CD4-positive, alpha-beta T cell treated with Interleukin-17A for 1 hour (primary cell): ENCODE measurements around the gene C1orf167.
"Not testable (repeated sequence)": the region's sequence is repeated elsewhere in the genome, so short reads cannot be mapped to it uniquely, and the experiment has no call there.

Experiments
- DNase-seq: peaks from one replicate; pipeline ENCODE4 v3.0.0-alpha.2; 2020

C1orf167 gene

GRCh38 chr1:11802973-11803885 lies 41.2 kb downstream of the C1orf167 start:
- DNase-seq: peak; percentile 84

- not testable (repeated sequence) for DNase-seq
These were observed 42.1 kb downstream of the C1orf167 start for GRCh38 chr1:11803924-11804665.

- peak; percentile 43 for DNase-seq
These were observed 42.9 kb downstream of the C1orf167 start for GRCh38 chr1:11804666-11805421.

- DNase-seq: peak; percentile 98
These were observed 43.7 kb downstream of the C1orf167 start, which contains the start of the genes CLCN6 and MTHFR for GRCh38 chr1:11805422-11806306. CLCN6 (plus strand) TSS chr1:11806191; CDS start chr1:11806263, 72 bp downstream. MTHFR (minus strand) TSS chr1:11805964; CDS start chr1:11803116, 2,848 bp downstream.

- no peak for DNase-seq
These were observed 44.4 kb downstream of the C1orf167 start for GRCh38 chr1:11806307-11806936.

GRCh38 chr1:11807133-11807532 lies 45.1 kb downstream of the C1orf167 start:
- peak; percentile 2 for DNase-seq

- no peak for DNase-seq
These were observed 51.0 kb downstream of the C1orf167 start for GRCh38 chr1:11813021-11813420.

GRCh38 chr1:11817192-11817591 lies 55.2 kb downstream of the C1orf167 start:
- no peak for DNase-seq

GRCh38 chr1:11822091-11822490 lies 60.1 kb downstream of the C1orf167 start:
- DNase-seq: no peak

- no peak for DNase-seq
These were observed 61.6 kb downstream of the C1orf167 start for GRCh38 chr1:11823366-11824137.

- no peak for DNase-seq
These were observed 63.1 kb downstream of the C1orf167 start for GRCh38 chr1:11825131-11825530.

GRCh38 chr1:11826946-11827345 lies 65.0 kb downstream of the C1orf167 start:
- no peak for DNase-seq

- no peak for DNase-seq
These were observed 66.5 kb downstream of the C1orf167 start for GRCh38 chr1:11828511-11828910.

- no peak for DNase-seq
These were observed 70.1 kb downstream of the C1orf167 start for GRCh38 chr1:11831945-11832725.

- DNase-seq: no peak
These were observed 71.5 kb downstream of the C1orf167 start for GRCh38 chr1:11833497-11833896.

- no peak for DNase-seq
These were observed 71.9 kb downstream of the C1orf167 start for GRCh38 chr1:11833900-11834299.

GRCh38 chr1:11835441-11836225 lies 73.6 kb downstream of the C1orf167 start:
- DNase-seq: no peak

GRCh38 chr1:11836955-11837766 lies 75.2 kb downstream of the C1orf167 start:
- DNase-seq: no peak
